HS-27A (cell line): ENCODE results near the gene VRK3.
"Not testable (repeated sequence)": the region's sequence is repeated elsewhere in the genome, so short reads cannot be mapped to it uniquely, and the experiment has no call there.

ENCODE experiments used
- DNase-seq: peaks from one replicate; pipeline ENCODE4 v3.0.0-alpha.2; 2012; ENCODE audit warnings: low read depth, missing footprints

Gene VRK3

DNA sequence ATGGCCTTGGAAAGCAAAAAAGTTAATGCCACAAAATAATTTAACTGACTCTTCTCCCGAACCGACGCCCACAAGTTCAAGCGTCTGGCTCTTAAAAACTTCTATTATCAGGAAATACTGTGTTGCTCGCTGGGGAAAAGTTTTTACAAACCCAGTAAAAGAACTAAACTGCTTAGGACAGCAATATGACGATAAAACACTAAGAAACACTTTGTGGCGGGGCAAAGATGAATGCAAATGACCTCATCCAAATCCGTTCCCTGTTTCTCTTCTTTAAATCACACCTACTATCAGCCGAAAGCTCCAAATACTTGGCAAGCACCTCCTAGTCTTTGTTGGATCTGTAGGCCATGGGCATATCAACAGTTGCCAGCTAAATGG lies 69.1 kb downstream of the VRK3 start:
- DNase-seq: no peak

DNA sequence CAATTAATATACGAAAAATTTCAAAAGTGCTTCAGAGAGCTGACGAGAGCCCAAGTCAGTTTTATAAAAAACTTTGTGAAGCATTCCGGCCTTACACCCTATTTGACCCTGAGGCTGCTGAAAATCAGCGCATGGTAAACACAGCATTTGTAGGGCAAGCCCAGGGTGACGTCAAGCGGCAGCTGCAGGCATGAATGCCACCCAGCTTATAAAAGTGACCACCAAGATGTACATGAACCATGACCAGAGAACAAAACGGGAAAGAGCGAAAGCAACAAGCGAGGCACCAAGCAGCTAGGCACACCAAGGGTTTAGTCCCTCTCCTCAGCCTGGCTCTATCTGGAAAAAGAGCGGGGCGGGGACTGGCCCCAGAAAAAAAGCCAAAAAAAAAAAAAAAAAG lies 70.2 kb downstream of the VRK3 start:
- DNase-seq: no peak

DNA sequence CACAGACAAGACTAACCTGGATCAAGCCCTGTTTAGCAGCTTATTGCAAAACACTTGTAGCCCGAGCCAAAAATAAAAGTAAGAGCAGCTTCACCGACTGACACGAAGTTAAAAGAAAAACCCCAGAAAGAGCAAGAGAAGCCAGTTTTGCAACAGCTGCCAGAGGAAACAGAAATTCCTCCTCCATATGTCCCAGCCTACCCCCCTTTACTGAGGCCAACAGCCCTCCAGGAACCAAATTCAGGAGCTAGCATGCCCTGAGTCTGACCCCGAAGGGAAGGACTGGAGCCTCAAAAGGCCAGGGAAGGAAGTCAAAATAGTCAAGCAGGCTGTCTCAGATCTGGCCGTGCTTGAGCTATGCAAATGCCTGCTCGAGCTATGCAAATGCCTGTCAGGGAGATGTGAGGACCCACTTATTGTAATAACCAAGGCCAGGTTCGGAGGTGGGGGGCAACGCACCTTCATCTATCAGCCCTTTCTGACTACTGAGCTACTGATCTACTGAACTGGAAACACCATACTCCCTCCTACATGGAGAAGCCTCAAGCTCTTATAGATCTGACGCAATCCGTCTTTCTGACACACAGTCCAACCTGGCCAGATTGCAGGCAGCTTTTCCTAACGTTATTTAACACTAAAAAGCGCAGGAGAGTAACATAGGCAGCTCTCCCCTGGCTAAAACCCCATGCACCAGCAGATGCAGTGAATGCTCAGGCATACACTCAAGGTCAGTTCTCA lies 70.9 kb downstream of the VRK3 start:
- no peak for DNase-seq

DNA sequence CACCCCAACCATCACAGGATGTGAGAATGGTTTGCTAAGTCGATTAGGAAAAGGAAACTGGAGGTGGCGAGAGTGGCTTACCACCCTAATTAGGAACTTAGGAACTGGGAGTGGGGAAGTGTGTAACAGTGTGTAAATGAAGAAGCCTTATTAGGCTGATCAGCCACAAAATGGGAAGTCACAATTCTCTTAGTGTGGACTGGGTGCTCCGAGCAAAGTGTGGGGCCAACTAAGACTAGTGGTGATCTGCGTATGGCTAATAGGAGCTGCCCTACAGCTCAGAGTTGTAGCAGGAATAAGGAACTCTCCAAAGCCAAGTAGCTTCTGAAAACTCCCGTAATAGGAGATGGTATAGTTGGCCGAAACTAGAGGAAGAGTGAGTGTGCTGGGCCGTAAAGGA lies 71.8 kb downstream of the VRK3 start:
- DNase-seq: no peak

DNA sequence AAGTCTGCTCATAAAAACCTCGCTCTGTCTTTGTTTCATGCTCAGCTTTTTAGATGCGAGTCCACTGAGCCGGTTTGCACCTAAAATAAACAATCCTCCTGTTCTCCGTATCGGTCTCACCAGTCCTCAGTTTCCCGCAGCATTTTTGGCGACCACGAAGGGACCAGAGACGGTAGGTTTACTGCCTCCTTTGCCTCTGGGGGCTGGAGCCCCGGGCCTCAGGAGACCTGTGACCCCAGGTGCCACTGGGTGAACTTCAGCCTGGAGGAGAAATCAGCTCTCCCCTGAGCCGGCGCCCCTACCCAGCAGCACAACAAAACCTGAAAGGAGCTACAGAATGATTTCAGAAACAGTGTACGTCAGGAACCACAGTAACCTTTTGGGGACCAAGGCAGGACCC lies 72.3 kb downstream of the VRK3 start:
- no peak for DNase-seq

DNA sequence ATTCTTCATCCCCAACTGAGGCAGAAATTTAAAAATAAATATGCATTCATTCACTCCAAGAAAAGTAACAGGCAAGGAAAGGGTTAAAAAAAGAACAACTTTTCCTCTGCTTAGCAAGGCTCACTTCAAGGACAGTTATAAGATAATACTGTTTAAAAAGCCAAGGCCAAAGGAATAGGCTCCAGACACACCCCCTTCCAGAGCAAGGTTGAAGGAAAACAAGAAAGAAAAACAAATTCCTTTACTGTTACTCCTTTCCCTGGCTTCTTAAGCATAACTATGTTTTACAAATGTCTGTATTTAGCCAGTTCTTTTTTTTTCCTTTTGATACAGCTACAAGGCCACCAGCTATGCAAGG lies 72.7 kb downstream of the VRK3 start:
- no peak for DNase-seq

DNA sequence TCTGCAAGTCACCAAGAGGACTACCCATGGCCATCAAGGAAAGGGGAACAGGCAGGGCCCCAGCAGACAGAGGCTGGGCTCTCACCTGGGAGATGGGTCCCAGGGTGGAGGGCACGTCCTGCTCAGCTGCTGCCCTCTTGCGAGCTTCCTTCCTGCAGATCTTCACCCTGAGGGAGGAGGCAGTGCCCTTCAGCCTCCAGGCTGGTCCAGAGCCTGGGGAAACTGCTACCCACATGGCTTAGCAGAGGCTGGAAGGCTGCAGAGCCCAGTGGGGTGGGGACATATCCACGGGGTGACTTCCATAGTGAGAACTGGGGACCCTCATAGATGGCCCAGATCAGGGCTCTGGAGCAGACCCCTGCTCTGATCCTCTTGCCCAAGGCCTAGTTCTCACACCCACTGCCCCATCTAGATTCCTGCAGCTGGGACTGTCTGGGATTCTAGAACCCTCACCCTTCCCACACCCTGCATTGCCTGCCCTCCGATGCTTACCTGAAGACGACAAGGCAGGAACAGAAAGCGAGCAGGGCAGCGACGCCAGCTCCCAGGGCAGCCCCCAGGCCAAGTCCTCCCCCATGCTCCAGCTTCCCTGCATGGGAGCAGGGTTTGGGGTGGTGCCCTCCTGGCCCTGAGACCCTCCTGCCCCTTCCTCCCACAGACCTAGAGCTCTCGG lies 73.2 kb downstream of the VRK3 start:
- DNase-seq: no peak

DNA sequence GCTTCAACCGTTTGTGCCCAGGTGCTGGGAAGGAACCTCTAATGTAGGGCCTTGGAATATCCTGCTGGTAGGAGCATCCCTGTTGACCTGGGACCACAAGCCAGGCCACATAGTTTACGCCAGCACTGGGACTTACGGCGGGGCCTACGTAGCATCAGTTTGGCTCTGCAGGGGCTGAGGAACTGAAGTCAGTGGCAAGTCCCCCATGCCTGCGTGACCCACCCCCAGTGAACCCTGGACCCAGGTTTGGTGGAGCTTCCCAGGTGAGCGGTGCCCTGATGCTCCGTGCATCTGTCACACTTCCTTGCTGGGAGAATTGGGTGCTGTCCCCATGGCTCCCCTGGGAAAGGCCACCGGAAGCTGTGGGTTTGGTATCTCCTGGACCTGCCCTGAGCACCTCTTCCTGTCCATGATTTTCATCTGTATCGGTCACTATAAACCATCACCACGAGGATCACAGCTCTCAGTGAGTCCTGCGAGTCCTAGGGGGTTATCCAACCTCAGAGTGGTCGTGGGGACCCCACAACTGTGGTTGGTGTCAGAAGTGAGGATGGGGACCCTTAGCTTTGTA lies 74.1 kb downstream of the VRK3 start:
- no peak for DNase-seq

DNA sequence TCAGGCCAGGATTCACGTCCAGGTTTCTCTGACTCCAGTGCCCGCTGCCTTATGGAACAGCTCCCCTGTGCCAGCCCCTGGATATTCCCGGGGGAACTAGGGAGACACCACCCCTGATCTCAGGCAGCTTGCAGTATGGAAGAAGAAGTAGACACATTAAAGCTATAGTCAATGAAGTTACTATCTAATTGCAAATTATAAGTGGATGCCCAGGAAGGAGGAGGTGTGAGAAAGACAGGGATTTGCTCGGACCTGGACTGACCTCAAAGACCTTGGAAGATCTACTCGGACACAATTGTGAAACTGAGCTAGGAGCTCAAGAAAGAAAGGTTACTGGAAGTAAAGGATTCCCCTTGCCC lies 74.6 kb downstream of the VRK3 start:
- no peak for DNase-seq

DNA sequence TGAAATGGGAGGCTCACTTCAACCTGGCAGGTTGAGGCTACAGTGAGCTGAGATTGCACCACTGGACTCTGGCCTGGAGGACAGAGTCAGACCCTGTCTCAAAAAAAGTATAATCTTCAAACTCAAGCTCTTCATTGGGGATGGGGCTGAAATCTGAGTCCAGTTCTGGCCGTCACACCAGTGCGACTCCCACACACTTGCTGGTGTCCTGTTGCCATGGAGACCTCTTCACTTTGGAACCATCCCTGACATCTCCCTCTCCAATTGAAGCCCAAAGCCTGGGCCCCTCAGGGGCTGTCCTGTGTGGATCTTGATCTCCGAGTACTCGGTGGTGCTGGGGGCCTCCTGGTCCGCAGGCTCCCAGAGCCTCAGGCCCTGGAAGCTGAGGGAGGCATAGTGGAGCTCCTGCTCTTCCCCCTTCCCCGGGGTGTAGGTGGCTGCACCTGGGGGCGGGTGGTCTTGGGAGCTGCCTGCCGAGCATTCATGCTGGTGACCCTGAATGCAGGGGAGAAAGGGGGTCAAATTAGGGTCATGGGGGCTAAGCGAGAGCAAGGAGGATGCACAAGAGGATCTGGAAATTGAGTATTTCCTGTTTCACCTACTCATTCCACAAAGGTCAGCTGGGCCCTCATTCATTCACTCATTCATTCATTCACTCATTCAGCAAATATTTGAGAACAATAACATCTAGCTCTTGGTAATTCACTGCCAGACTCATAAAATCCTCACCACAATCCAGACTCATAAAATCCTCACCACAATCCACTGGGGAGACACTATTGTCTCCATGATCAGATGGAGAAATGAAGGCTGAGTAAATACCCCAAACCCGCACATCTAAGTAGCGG lies 75.2 kb downstream of the VRK3 start:
- no peak for DNase-seq

DNA sequence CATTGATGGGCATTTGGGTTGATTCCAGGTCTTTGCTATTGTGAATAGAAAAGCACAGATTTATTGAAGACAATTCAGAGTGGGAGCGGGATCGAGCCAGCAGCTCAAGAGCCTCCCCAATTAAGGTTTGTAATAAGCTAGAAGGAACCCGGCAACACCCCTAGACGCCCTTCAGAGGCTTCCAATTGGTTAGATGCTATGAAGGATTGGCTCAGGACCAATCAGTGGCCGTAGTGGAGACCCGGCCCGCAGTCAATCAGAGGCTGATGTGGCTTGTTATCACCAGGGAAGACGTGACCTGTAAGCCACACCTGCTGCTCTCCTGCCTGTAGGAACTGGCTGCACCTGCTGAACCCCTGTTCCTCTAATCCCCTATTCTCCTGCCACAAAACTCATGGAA lies 78.8 kb downstream of the VRK3 start:
- DNase-seq: no peak

DNA sequence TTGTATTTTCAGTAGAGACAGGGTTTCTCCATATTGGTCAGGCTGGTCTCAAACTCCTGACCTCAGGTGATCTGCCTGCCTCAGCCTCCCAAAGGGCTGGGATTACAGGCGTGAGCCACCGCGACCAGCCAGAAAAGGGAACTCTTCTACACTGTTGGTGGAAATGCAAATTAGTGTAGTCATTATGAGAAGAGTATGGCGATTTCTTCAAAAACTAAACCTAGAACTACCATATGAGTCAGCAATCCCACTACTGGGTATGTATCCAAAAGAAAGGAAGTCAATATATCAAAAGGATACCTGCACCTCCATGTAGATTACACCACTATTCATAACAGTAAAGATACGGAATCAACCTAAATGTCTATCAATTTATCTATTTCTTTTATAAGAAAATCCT lies 80.6 kb downstream of the VRK3 start:
- DNase-seq: not testable (repeated sequence)

DNA sequence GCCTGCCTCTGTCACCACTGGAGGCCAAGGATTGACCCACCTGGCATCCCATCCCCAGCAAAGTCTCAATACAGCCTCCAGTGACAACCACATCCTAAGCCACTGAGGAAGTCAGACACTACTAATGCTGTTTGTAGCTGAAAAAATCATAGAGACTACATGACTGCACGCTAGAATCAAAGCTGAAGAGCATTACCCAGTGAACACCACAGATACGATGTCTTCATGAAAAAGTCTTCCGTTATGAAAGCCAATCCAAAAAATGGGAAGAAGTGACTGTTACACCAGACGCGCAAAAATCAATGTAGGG lies 84.7 kb downstream of the VRK3 start:
- no peak for DNase-seq

DNA sequence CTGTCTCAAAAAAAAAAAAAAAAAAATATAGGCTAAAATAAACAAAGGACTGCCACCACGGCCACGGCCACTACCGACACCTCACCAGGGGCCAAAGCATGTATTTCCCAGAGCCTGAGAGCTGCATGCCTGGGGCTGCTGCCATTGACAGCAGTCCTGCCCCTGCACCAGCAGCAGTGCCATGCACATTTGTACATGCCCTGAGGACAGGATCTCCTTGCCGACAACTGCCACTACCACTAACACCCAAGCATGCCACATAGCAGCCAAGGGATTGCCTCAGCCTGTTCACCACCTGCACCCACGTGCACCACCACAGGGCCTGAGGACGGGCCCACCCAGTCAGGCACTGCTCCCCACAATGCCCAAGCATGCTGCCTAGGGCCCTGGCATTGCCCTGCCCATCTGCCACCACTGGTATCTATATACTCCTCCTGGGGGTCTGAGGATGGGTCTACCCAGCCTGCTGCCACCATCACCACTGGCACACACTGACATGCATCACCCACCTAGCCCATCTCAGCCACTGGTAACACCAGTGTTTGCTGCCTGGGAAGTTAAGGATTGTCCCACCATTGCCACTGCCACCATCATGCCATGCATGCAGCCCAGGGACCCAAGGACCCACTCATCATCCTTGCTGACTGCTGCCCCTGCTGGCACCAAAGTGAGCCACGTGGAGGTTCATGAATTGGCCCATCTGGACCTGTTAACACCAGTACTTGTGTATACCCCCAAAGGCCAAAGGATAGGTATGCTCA lies 85.3 kb downstream of the VRK3 start:
- DNase-seq: no peak

DNA sequence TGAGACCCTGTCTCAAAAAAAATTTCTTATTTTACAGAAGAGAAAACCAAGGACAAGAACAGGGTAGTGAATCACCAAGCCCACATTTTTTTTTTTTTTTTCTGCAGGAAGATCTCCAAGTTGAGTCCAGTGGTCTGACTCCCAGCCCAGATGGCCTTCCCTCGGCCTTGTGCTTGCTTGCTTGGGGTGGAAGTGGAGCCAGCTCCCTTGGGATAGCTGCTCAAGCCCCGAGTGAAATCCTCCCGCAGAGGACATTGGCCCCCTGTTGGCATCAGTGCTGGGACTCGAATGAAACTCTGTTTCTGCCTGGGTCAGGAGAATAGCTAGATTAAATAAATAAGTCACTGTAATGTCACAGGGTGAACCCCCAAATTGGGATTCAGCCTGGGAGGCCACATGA lies 86.5 kb downstream of the VRK3 start:
- no peak for DNase-seq

DNA sequence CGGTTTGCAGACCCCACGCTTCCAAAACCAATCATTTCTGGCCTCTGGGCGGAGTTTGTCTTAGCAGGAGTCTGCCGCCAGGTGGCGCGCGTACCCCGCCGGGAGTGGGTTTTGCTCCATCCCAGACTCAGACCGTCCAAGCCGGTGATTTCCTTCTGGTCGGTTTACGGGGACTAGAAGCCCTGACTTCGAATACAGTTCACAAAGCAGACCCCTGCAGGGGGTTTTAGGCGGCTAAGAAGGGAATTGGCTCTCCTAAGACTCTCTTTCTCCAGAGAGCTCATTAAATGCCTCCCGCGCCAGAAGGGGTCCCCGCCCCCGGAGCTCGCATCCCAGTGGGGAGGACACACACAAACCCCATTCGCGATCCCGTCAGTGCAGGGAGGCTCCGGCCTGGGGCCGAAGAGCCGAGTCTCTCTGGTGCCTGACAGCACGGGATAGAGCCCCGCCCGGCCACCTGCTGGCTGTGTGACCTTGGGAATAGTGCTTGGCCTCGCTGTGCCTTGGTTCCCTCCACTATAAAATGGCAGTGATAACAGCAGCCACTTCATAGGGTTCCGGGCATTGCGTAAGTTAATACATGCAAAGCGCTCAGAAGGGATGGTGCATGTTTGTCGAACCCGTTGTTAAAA lies 87.3 kb downstream of the VRK3 start:
- peak; percentile 41 for DNase-seq

DNA sequence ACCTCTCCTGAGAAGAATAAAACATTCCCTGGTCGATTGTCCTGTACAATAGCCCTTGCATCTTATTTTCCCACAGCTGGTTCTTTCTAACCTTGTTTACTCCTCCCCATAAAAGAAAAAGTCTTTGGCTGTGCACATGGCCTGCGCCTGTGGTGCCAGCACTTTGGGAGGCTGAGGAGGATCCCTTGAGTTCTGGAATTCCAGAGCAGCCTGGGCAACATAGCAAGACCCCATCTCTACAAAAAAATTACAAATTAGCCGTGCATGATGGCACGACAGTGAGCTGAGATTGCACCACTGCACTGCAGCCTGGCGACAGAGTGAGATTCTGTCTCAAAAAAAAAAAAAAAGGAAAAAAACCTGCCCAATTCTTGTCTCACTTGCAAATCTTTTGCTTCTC lies 88.6 kb downstream of the VRK3 start:
- no peak for DNase-seq

DNA sequence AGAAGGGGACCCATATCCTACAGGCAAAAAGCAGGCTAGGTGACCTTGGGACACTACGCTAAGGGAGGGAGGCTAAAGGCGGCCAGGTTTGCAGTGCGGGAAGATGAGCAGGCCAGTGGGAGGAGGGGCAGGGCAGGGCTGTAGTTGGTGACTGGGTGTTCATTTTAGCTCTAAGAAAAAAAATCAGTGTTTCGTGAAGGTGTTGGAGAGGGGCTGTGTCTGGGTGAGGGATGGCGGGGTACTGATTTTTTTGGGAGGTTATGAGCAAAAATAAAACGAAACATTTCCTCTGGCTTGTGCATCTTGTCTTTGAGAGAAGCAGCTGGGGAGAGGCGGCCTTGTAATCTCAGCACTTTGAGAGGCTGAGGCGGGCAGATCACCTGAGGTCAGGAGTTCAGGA lies 91.5 kb downstream of the VRK3 start:
- no peak for DNase-seq

DNA sequence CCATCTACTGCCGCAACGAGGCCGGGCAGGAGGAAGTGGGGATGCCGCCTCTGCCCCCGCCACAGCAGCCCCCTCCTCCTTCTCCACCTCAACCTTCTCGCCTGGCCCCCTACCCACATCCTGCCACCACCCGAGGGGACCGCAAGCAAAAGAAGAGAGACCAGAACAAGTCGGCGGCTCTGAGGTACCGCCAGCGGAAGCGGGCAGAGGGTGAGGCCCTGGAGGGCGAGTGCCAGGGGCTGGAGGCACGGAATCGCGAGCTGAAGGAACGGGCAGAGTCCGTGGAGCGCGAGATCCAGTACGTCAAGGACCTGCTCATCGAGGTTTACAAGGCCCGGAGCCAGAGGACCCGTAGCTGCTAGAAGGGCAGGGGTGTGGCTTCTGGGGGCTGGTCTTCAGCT lies 92.4 kb downstream of the VRK3 start:
- DNase-seq: no peak

DNA sequence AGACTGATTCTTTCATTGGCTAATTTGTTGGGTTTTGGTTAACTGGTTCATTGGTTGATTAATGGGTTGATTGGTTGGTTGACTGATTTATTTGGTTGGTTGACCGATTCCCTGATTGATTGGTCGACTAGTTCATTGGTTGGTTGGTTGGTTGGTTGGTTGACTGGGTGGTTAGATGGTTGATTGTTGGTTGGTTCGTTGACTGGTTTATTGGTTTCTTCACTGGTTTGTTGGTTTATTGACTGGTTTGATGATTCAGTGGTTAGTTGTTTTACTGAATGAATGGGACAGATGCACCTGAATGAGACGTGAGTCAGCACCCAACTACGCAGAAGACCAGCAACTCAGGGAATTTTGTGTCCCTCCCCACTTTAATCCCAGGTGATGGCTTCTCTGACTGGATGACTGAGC lies 93.1 kb downstream of the VRK3 start:
- no peak for DNase-seq

DNA sequence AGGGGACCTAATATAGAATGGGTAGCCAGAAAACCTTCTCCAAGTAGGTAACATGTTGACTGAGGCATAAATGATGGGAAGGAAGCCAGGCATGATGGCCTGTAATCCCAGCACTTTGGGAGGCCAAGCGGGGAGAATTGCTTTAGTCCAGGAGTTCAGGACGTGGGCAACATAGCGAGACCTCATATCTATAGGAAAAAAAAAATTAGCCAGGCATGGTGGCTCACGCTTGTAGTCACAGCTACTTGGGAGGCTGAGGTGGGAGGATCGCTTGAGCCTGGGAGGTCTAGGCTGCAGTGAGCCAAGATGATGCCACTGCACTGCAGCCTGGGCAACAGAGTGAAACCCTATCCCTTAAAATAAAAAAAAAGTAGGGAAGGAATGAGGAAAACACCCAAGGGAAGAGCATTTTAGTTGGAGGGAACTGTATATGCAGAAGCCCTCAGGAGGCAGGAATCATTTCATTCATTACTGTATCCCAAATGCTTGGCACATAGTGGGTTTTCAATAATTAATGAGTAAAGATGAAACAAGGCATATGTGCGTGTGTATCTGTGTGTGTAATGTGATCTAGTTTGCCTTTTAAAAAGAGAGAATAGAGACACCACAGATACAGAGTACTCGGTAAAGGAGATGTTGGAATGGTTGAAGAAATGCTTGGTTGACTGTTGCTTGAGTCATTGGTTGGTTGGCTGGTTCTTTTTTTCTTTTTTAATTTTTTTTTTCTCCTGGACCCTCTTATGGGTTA lies 93.7 kb downstream of the VRK3 start:
- no peak for DNase-seq
